CD14-positive monocyte (primary cell): Measurements from ENCODE around the gene MTNR1A. TPM values are rescaled to one million over a fixed set of nuclear protein-coding genes. Genes with fewer than 3 reads are reported as not detected.

Experiments used
- DNase-seq, 3 donors: peaks; one replicate each; pipeline ENCODE4 v3.0.0-alpha.2; 2011 to 2022
- H2AFZ ChIP-seq: 2 replicates; pipeline ENCODE4 v1.6.0; 2012; ENCODE audit warnings: mild to moderate bottlenecking, low read depth, low read length, inconsistent platforms; ENCODE audit not compliant: insufficient read depth, poor library complexity, severe bottlenecking
- H3K27ac ChIP-seq, 2 donors: 1 replicate in 1 of 2; 2 replicates in 1 of 2; pipeline ENCODE4 v1.5.1; 2012 to 2013; ENCODE audit warnings: low read length in 2 of 2, control low read depth in 1 of 2, inconsistent platforms in 1 of 2, low read depth in 1 of 2, mild to moderate bottlenecking in 1 of 2
- H3K27me3 ChIP-seq, 2 donors: one replicate each; pipeline versions ENCODE4 v1.6.0 to v1.6.1; 2011 to 2013; ENCODE audit warnings: low read length in 2 of 2; ENCODE audit not compliant: control insufficient read depth in 2 of 2, insufficient read depth in 2 of 2
- H3K36me3 ChIP-seq, 2 donors: replicated peaks in 1 of 2; 1 replicate in 1 of 2; 2 replicates in 1 of 2; pipeline versions ENCODE4 v1.5.1 to v1.6.1; 2012 to 2013; ENCODE audit warnings: low read length in 2 of 2, control low read depth in 1 of 2, inconsistent platforms in 1 of 2, mild to moderate bottlenecking in 1 of 2; ENCODE audit not compliant: insufficient read depth in 2 of 2, control insufficient read depth in 1 of 2
- H3K4me1 ChIP-seq, 2 donors: 1 replicate in 1 of 2; 2 replicates in 1 of 2; pipeline versions ENCODE4 v1.5.1 to v1.6.1; 2012 to 2013; ENCODE audit warnings: low read length in 2 of 2, control low read depth in 1 of 2, inconsistent platforms in 1 of 2, mild to moderate bottlenecking in 1 of 2, moderate library complexity in 1 of 2; ENCODE audit not compliant: insufficient read depth in 2 of 2, control insufficient read depth in 1 of 2
- H3K4me2 ChIP-seq: replicated peaks from 2 replicates; pipeline ENCODE3; 2012; ENCODE audit warnings: low read length, moderate library complexity, mild to moderate bottlenecking; ENCODE audit not compliant: poor library complexity, severe bottlenecking; ENCODE audit errors: extremely low read depth
- H3K4me3 ChIP-seq, 3 experiments: fragments of 200-600 bp in 1 of 3; sonication (generic) in 1 of 3; replicated peaks in 1 of 3; 1 replicate in 2 of 3; 2 replicates in 1 of 3; pipeline ENCODE4 v1.5.1; 2011 to 2013; ENCODE audit warnings: low read length in 3 of 3, mild to moderate bottlenecking in 3 of 3, control low read depth in 2 of 3, low read depth in 2 of 3, inconsistent platforms in 1 of 3, moderate library complexity in 1 of 3
- H3K79me2 ChIP-seq: 2 replicates; pipeline ENCODE4 v1.6.0; 2012; ENCODE audit warnings: mild to moderate bottlenecking, control low read depth, inconsistent platforms, low read length, moderate library complexity; ENCODE audit not compliant: insufficient read depth
- H3K9ac ChIP-seq: 2 replicates; pipeline ENCODE4 v1.6.0; 2017; ENCODE audit warnings: low read length, mild to moderate bottlenecking; ENCODE audit not compliant: insufficient read depth, poor library complexity, severe bottlenecking
- H3K9me3 ChIP-seq, 2 donors: replicated peaks in 1 of 2; 1 replicate in 1 of 2; 2 replicates in 1 of 2; pipeline versions ENCODE4 v1.5.1 to v1.6.1; 2012 to 2013; ENCODE audit warnings: low read length in 2 of 2, control low read depth in 1 of 2; ENCODE audit not compliant: control insufficient read depth in 1 of 2, insufficient read depth in 1 of 2
- H4K20me1 ChIP-seq: 2 replicates; pipeline ENCODE4 v1.6.0; 2012; ENCODE audit warnings: mild to moderate bottlenecking, low read length, control low read depth, moderate library complexity; ENCODE audit not compliant: insufficient read depth
- H3K27ac Mint-ChIP-seq, 7 donors: one replicate each; pipeline ENCODE4 v1.8.0; 2020; ENCODE audit warnings: mild to moderate bottlenecking in 7 of 7, mixed read lengths in 7 of 7, moderate library complexity in 6 of 7, inconsistent platforms in 2 of 7
- H3K27me3 Mint-ChIP-seq, 3 donors: one replicate each; pipeline ENCODE4 v1.8.0; 2021 to 2022; ENCODE audit warnings: low read depth in 3 of 3, mild to moderate bottlenecking in 3 of 3, mixed read lengths in 3 of 3, moderate library complexity in 3 of 3, inconsistent platforms in 1 of 3
- H3K36me3 Mint-ChIP-seq, 2 donors: one replicate each; pipeline ENCODE4 v1.8.0; 2020; ENCODE audit warnings: mixed read lengths in 2 of 2, inconsistent platforms in 1 of 2, mild to moderate bottlenecking in 1 of 2
- H3K4me1 Mint-ChIP-seq: one replicate; pipeline ENCODE4 v1.8.0; 2020; ENCODE audit warnings: mild to moderate bottlenecking, mixed read lengths
- H3K4me3 Mint-ChIP-seq, 2 donors: one replicate each; pipeline ENCODE4 v1.8.0; 2020; ENCODE audit warnings: mild to moderate bottlenecking in 2 of 2, mixed read lengths in 2 of 2, moderate library complexity in 1 of 2
- H3K9me3 Mint-ChIP-seq, 7 donors: one replicate each; pipeline ENCODE4 v1.8.0; 2020 to 2022; ENCODE audit warnings: mixed read lengths in 7 of 7, mild to moderate bottlenecking in 6 of 7, moderate library complexity in 6 of 7, inconsistent platforms in 2 of 7
- CTCF ChIP-seq: fragments of 200-600 bp; IDR thresholded peaks from one replicate; pipeline ENCODE4 v1.8.0; 2022; ENCODE audit warnings: antibody characterized with exemption, mild to moderate bottlenecking
- WGBS: methylation state at CpG from one replicate; pipeline ENCODE4 v1.1.5; 2013; ENCODE audit warnings: missing lambda C conversion rate; ENCODE audit not compliant: insufficient coverage; 5-methylcytosine and 5-hydroxymethylcytosine counted together
- intact Hi-C, 2 donors: fragments of 100-400 bp; cut with micrococcal nuclease; formaldehyde crosslinking; loops; one replicate each; pipeline versions ENCODE4 v1.15.0 to v1.15.1; 2023
- polyA plus RNA-seq, 3 donors: library from polyadenylated mRNA; depleted of rRNA in 1 of 3; unstranded in 2 of 3; stranded (reverse) in 1 of 3; fragments of 300-500 nt in 2 of 3; fragments of >200 nt in 1 of 3; fragmentation: Illumina TruSeq in 2 of 3; gene quantifications; 1 replicate in 2 of 3; 2 replicates in 1 of 3; pipeline ENCODE4 v1.2.3, GENCODE V29; 2012 to 2021

The MTNR1A gene
- polyA plus RNA-seq, 3 donors = not detected

GRCh38 chr4:186497043-186497442, 58.3 kb downstream of the MTNR1A start:
- Histone ChIP-seq H3K27ac (no peak overlapping the region), H3K4me1 (no peaks in the 10 kb centered on the region), H4K20me1 (no peaks in the 10 kb centered on the region), H2AFZ (no peak overlapping the region), H3K79me2 (no peaks in the 10 kb centered on the region), H3K9ac (no peak overlapping the region), H3K36me3 (no peaks in the 10 kb centered on the region), H3K27me3 (no peaks in the 10 kb centered on the region), H3K9me3 (peaks cover 41 to 42% of the 10 kb centered on the region in 2 donors), H3K4me2 (no peak overlapping the region), H3K4me3 (no peak overlapping the region)
- no peak for DNase-seq
- no peak overlapping the region for H3K4me3 Mint-ChIP-seq
- H3K27ac Mint-ChIP-seq = no peak overlapping the region
- no peak for TF ChIP-seq CTCF
- no peaks in the 10 kb centered on the region for H3K4me1 Mint-ChIP-seq
- peaks cover 12 to 26% (median 15%) of the 10 kb centered on the region in 7 donors for H3K9me3 Mint-ChIP-seq
- no CpG with 5 or more reads among the region's 8 CpGs for WGBS
- H3K27me3 Mint-ChIP-seq = peaks cover 0 to 1% (median 0%) of the 10 kb centered on the region in 3 donors
- intact Hi-C loops = no loop called here
- no peaks in the 10 kb centered on the region for H3K36me3 Mint-ChIP-seq

GRCh38 chr4:186494496-186494895, 60.9 kb downstream of the MTNR1A start:
- peaks cover 13 to 31% (median 22%) of the 10 kb centered on the region in 7 donors for H3K9me3 Mint-ChIP-seq
- no peaks in the 10 kb centered on the region for H3K4me1 ChIP-seq
- no peaks in the 10 kb centered on the region for H3K27me3 ChIP-seq
- no peaks in the 10 kb centered on the region for H3K27me3 Mint-ChIP-seq
- H3K27ac ChIP-seq = no peak overlapping the region
- TF ChIP-seq CTCF = no peak
- H3K79me2 ChIP-seq = no peaks in the 10 kb centered on the region
- H3K27ac Mint-ChIP-seq = no peak overlapping the region
- H2AFZ ChIP-seq = no peak overlapping the region
- no peak overlapping the region for H3K4me3 Mint-ChIP-seq
- DNase-seq = no peak
- no CpG with 5 or more reads among the region's 1 CpG for whole genome bisulfite sequencing
- no peak overlapping the region for H3K4me3 ChIP-seq
- peaks cover 41 to 51% of the 10 kb centered on the region in 2 donors for H3K9me3 ChIP-seq
- no peaks in the 10 kb centered on the region for H3K36me3 Mint-ChIP-seq
- H3K9ac ChIP-seq = no peak overlapping the region
- H3K4me1 Mint-ChIP-seq = no peaks in the 10 kb centered on the region
- no peaks in the 10 kb centered on the region for H3K36me3 ChIP-seq
- intact Hi-C loops = no loop called here
- no peak overlapping the region for H3K4me2 ChIP-seq
- no peaks in the 10 kb centered on the region for H4K20me1 ChIP-seq
